Epithelial cell of prostate (primary cell): Measurements from ENCODE around the gene DNHD1.

ENCODE experiments used
- DNase-seq: peaks from one replicate; pipeline ENCODE4 v3.0.0-alpha.2; 2011; ENCODE audit warnings: low read depth, low spot score
- H3K27ac ChIP-seq: fragments of 450-650 bp; 2 replicates; pipeline ENCODE4 v1.5.1; 2017; ENCODE audit warnings: mild to moderate bottlenecking

DNHD1 gene

GRCh38 chr11:6607190-6607795 lies 110.2 kb downstream of the DNHD1 start:
- DNase-seq, result no peak
- peak overlapping the region; percentile 90 for H3K27ac ChIP-seq

DNA sequence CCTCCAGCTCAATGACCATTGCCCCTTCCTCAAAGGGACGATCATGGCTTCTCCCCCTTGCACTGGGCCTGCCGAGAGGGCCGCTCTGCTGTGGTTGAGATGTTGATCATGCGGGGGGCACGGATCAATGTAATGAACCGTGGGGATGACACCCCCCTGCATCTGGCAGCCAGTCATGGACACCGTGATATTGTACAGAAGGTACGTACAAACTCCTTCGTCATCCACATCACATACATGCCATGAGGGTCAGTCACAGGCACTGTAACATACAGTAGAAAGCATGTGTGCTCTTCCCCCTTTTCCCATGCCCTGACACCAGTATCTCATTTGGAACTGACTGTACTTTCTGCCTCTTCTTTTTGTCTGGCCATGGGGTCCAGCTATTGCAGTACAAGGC lies 110.9 kb downstream of the DNHD1 start:
- H3K27ac ChIP-seq, result peak overlapping the region; percentile 90
- DNase-seq, result no peak

GRCh38 chr11:6608726-6609501 lies 111.8 kb downstream of the DNHD1 start:
- no peak overlapping the region for H3K27ac ChIP-seq
- DNase-seq, result no peak

GRCh38 chr11:6609502-6610015 lies 112.5 kb downstream of the DNHD1 start:
- no peak overlapping the region for H3K27ac ChIP-seq
- DNase-seq, result no peak

GRCh38 chr11:6610591-6610990 lies 113.5 kb downstream of the DNHD1 start:
- no peak for DNase-seq
- peak overlapping the region; percentile 97 for H3K27ac ChIP-seq

DNA sequence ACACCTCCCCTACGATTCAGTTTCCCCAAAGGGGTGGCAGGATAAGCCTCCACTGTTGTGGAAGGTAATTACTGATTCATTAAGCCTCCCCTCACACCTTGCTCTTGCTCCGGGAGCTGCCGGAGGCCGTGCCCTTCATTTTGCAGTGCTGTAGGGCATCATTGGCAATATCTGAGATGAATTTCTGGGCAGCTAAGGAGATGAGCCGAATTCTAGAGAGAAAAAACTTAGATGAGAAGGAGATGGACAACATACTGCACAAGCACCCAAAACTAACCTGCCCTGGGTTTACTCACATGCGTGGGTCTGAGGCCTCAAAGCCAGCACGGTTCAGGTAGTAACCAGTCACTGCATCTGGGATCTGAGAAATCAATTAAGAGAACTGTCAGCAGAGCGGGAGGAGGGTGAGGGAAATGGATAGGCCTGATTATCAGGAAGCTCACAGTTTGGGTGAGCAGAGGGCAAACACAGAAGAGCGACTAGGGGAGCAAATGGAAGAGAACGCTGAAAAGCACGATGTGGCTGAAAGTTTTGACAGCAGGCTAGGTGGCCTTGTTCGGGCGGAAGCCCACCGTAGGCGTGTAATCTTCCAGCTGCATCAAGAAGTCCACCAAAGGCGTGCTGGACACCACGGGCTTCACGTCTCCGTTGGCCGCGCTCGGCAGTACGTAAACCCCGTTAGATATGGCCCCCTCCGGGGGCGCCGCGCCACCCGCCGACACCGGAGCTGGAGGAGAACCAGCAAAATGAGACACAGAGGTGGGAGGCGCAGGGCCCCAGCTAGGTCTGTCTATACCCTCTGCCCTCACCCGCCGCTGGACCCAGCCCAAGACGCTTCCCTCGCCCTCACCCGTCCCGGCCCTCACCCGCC lies 114.2 kb downstream of the DNHD1 start:
- peak overlapping the region; percentile 97 for H3K27ac ChIP-seq
- no peak for DNase-seq

GRCh38 chr11:6611963-6612212 lies 114.8 kb downstream of the DNHD1 start:
- no peak for DNase-seq
- peak overlapping the region; percentile 97 for H3K27ac ChIP-seq

- peak within 1 kb of the TSS; percentile 97 for H3K27ac ChIP-seq
- DNase-seq, result peak; percentile 81
These were observed 115.3 kb downstream of the DNHD1 start, which contains the start of gene TAF10 for GRCh38 chr11:6612213-6613041. TAF10 (minus strand) TSS chr11:6612216; CDS start chr11:6612189, 27 bp downstream.

DNA sequence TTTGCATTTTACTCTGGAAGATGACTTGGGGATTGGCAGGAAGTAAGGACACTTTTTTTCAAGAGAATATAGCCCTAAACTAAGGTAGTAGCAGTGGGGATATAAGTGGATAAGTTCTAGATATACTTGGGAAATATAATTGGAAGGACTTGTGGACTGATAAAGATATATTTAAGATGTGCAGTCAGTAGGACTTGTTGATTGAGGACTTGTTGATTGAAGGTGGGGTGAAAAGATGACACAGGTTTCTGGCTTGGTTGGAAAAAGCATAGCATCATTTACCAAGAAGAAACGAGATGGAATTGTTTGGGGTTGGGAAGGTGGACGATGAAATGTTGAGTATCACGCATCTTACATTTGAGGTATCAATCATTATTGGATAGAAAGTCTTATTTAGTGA lies 116.4 kb downstream of the DNHD1 start:
- peak overlapping the region; percentile 97 for H3K27ac ChIP-seq
- no peak for DNase-seq

- DNase-seq, result no peak
- H3K27ac ChIP-seq, result no peak overlapping the region
These were observed 117.4 kb downstream of the DNHD1 start for GRCh38 chr11:6614446-6614845.

GRCh38 chr11:6615046-6615445 lies 118.0 kb downstream of the DNHD1 start:
- H3K27ac ChIP-seq, result no peak overlapping the region
- no peak for DNase-seq

DNA sequence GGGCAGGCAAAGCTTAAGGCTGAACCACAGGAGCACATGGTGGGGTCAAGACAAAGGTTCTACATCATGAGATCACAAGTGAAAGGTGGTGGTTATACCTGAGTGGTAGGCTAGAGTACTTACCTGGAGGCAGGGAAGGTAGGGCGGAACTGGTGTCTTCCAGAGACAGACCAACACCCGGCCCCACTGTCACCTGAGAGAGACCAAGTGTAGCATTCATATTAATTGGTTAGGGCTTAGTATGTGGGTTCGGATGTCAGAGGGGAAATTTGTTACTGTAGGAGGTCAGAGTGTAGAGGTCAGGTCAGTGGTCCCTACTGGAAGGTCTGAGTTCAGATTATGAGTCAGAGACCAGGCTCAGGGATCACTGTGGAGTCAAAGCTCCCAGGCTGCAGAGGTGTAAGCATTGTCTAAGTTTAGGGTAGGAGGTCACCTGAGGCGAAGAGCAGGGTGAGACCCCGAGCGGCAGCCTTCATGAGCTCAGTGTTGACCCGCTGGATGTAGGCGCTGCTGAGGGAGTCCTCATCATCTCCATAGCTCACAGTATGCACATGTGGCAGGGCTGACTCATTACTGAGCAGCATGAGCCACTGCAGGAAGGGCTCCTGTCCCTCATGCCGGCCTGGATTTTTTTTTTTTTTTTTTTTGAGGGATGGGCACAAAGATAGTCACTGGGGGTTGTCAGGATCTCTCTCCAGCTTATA lies 119.0 kb downstream of the DNHD1 start:
- H3K27ac ChIP-seq, result no peak overlapping the region
- no peak for DNase-seq

- DNase-seq, result no peak
- no peak overlapping the region for H3K27ac ChIP-seq
These were observed 119.6 kb downstream of the DNHD1 start for GRCh38 chr11:6616596-6617250.

GRCh38 chr11:6617315-6617781 lies 120.3 kb downstream of the DNHD1 start:
- H3K27ac ChIP-seq, result no peak overlapping the region
- DNase-seq, result no peak

DNA sequence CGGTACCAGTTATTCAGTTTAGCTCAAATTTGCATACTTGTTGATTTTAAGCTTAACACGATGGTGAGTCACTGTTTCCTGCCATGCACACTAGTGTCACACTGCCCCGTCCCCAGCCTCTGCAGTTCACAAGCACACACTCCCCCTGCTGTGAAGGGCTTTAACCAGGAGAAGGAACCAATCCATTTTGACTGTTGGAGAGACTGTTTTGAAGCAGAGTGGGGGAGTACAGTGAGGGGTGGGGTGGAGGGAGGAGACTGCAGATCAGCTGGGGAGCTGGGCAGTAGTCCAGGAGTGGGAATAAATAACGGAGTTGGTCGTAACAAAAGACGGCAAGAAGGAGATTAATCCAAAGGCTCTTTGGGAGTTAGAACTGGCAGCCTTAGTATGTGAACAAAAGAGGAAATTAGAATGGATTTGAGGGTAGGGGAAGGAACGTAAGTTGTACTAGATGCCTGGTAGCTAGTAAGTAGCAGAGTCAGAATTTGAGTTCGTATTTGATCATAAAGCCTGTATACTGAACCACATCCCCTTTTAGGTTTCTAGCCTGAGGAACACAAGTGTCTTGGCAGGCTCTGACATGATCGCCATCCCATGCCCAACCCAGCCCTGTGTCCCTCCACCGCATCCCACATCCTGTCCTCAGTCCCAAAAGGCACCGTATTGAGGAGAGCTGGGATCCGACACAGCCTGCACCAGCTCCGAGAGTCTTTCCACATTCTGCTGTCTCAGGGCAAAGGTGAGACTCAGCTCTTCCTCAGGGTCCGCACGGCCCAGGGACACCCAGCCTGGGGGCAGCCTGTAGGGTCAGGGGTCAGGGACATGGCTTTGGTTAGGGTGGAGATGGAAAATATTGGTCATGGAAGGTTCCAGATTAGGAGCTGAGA lies 121.3 kb downstream of the DNHD1 start:
- peak overlapping the region; percentile 86 for H3K27ac ChIP-seq
- DNase-seq, result no peak

DNA sequence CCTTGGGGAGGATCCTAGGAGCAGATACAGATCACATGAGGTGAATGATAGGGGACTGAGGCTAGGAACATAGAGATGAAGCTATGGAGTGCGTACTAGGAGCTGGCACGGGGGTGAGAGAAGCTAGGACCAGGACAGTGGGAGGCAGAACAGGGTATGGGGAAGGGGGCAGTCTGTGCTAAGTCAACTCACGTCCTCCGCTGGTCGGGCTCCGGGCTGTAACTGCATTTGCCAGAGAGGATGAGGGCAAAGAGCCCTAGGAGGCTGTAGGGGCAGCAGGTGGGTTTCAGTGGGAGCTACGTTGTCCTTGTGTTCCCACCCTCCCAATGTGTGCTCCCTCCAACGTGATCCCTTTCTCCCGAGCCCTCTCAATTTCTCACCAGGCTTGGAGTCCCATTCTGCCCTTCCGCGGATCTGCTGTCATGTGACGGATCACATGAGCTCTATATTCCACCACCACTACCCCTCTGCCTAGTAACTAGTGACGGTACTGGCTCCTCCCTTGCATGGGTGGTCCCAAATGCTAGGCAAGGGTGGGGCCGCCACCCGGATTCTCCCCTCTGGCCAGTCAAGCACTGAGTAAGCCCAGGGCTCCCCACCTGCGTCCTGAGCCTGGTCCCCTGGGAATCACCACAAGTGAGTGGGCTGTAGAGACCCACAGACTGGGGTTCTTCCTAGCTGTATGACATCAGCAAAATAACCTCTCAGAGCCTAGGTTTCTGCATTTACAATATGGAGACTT lies 122.1 kb downstream of the DNHD1 start, which contains the start of gene TPP1:
TPP1 (minus strand) TSS at position 419 of the 742 bp plus-strand sequence; CDS start at position 397, 22 bp downstream.
- H3K27ac ChIP-seq, result peak within 1 kb of the TSS; percentile 86
- DNase-seq, result peak; percentile 50

- H3K27ac ChIP-seq, result no peak overlapping the region
- DNase-seq, result no peak
These were observed 123.6 kb downstream of the DNHD1 start for GRCh38 chr11:6620636-6621035.
